ENCODE results near the gene SH3RF3. TPM values are rescaled to one million over a fixed set of nuclear protein-coding genes. Genes with fewer than 3 reads are reported as not detected.
A peak's percentile ranks its signal among the peaks of the same experiment; 100 is the strongest.

SH3RF3 gene
- total RNA-seq, 1 donor from 2014 or later: 7.5 TPM

- no peak for DNase-seq (ENCODE audit: low spot score)
Observed at GRCh38 chr2:109349503-109350465, 220.8 kb downstream of the SH3RF3 start.

- DNase-seq (ENCODE audit: low spot score): no peak
Observed at GRCh38 chr2:109350526-109350925, 221.5 kb downstream of the SH3RF3 start.

- no peak for DNase-seq (ENCODE audit: low spot score)
Observed at GRCh38 chr2:109351164-109351756, 222.3 kb downstream of the SH3RF3 start.

GRCh38 chr2:109352056-109352897 lies 223.3 kb downstream of the SH3RF3 start:
- peak; percentile 89 for DNase-seq (ENCODE audit: low spot score)

- DNase-seq (ENCODE audit: low spot score): no peak
Observed at GRCh38 chr2:109352898-109353689, 224.1 kb downstream of the SH3RF3 start.

- DNase-seq (ENCODE audit: low spot score): no peak
Observed at GRCh38 chr2:109353806-109354745, 225.1 kb downstream of the SH3RF3 start.

GRCh38 chr2:109355192-109355843 lies 226.3 kb downstream of the SH3RF3 start:
- DNase-seq (ENCODE audit: low spot score): no peak

- no peak for DNase-seq (ENCODE audit: low spot score)
Observed at GRCh38 chr2:109356324-109357035, 227.5 kb downstream of the SH3RF3 start.

- DNase-seq (ENCODE audit: low spot score): no peak
Observed at GRCh38 chr2:109364217-109364616, 235.2 kb downstream of the SH3RF3 start.

- DNase-seq (ENCODE audit: low spot score): no peak
Observed at GRCh38 chr2:109365131-109365530, 236.1 kb downstream of the SH3RF3 start.

- no peak for DNase-seq (ENCODE audit: low spot score)
Observed at GRCh38 chr2:109367683-109368082, 238.7 kb downstream of the SH3RF3 start.

- DNase-seq (ENCODE audit: low spot score): no peak
Observed at GRCh38 chr2:109368798-109369197, 239.8 kb downstream of the SH3RF3 start.

- DNase-seq (ENCODE audit: low spot score): no peak
Observed at GRCh38 chr2:109369671-109370191, 240.7 kb downstream of the SH3RF3 start.

GRCh38 chr2:109370399-109371035 lies 241.5 kb downstream of the SH3RF3 start:
- DNase-seq (ENCODE audit: low spot score): no peak

- DNase-seq (ENCODE audit: low spot score): no peak
Observed at GRCh38 chr2:109371481-109372170, 242.6 kb downstream of the SH3RF3 start.

GRCh38 chr2:109372171-109372568 lies 243.2 kb downstream of the SH3RF3 start:
- no peak for DNase-seq (ENCODE audit: low spot score)

GRCh38 chr2:109372614-109373013 lies 243.6 kb downstream of the SH3RF3 start:
- DNase-seq (ENCODE audit: low spot score): no peak

Measured in umbilical cord (tissue), 2 donors.